Measurements from ENCODE around the gene MAP3K4. TPM values are rescaled to one million over a fixed set of nuclear protein-coding genes. Genes with fewer than 3 reads are reported as not detected.

The MAP3K4 gene
- total RNA-seq, 1 experiment from 2014 or later = 27.9 TPM

DNA sequence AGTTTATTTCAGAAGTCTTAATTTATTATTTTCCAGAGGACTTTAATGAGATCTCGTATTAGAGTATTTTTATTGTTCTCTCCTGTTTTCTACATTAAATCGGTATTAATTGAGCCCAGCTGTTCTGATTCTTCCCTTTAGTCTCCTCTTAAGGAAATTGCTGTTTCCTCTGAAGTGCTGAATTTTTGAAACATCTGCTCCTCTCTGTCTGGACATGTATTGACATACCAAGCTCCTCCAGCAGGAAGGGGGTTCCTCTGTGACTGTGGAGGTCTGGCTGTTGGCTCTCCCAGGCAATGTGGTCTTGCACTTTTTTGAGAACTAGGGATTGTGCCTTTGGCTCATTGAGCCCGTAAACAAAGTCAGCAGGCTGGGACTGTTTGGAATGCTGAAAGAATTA, 74.9 kb downstream of the MAP3K4 start:
- no peaks in the 10 kb centered on the region for H3K9me3 ChIP-seq (ENCODE audit: low read length)
- no peak overlapping the region for H3K9ac ChIP-seq (ENCODE audit: low read length)
- CTCF ChIA-PET = no interaction called here
- POLR2A ChIA-PET (ENCODE audit: unreplicated experiment) = no interaction called here
- no peak overlapping the region for H3K4me3 ChIP-seq (ENCODE audit: low read length)
- H3K4me2 ChIP-seq (ENCODE audit: low read length) = no peak overlapping the region
- no peaks in the 10 kb centered on the region for H3K9me2 ChIP-seq (replicated peaks; ENCODE audit: low read length)
- TF ChIP-seq EZH2phosphoT487 (IDR thresholded peaks at IDR 0.05; ENCODE audit: borderline replicate concordance, low read length) (no peak), EZH2 (IDR thresholded peaks at IDR 0.05; ENCODE audit: low read length, unreplicated experiment) (no peak)
- TF ChIP-seq, protein P1, sequence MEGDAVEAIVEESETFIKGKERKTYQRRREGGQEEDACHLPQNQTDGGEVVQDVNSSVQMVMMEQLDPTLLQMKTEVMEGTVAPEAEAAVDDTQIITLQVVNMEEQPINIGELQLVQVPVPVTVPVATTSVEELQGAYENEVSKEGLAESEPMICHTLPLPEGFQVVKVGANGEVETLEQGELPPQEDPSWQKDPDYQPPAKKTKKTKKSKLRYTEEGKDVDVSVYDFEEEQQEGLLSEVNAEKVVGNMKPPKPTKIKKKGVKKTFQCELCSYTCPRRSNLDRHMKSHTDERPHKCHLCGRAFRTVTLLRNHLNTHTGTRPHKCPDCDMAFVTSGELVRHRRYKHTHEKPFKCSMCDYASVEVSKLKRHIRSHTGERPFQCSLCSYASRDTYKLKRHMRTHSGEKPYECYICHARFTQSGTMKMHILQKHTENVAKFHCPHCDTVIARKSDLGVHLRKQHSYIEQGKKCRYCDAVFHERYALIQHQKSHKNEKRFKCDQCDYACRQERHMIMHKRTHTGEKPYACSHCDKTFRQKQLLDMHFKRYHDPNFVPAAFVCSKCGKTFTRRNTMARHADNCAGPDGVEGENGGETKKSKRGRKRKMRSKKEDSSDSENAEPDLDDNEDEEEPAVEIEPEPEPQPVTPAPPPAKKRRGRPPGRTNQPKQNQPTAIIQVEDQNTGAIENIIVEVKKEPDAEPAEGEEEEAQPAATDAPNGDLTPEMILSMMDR (conservative IDR thresholded peaks at IDR 0.05; ENCODE audit: low read depth, low read length) = no peak
- H3K27me3 ChIP-seq (ENCODE audit: low read length) = no peaks in the 10 kb centered on the region
- no peak overlapping the region for H2AFZ ChIP-seq (ENCODE audit: low read length)
- no peak overlapping the region for H3K27ac ChIP-seq (ENCODE audit: low read length)
- intact Hi-C loops (cut with micrococcal nuclease) = no loop called here
- no peaks in the 10 kb centered on the region; the same call in 1 of the 2 replicates for H3K36me3 ChIP-seq (ENCODE audit: low read depth, low read length)
- no TSS peak for BruUV-seq (replicated peaks)
- H4K20me1 ChIP-seq (ENCODE audit: low read length) = no peaks in the 10 kb centered on the region
- DNase-seq (no peak), ATAC-seq (no peak)
- peaks cover 32% of the 10 kb centered on the region; the same call in 1 of the 2 replicates for H3K79me2 ChIP-seq (ENCODE audit: low read length)
- H3K4me1 ChIP-seq (ENCODE audit: insufficient read depth, low read length) = no peaks in the 10 kb centered on the region
- no peaks in the 10 kb centered on the region for H3F3A ChIP-seq (ENCODE audit: low read length, unreplicated experiment)

DNA sequence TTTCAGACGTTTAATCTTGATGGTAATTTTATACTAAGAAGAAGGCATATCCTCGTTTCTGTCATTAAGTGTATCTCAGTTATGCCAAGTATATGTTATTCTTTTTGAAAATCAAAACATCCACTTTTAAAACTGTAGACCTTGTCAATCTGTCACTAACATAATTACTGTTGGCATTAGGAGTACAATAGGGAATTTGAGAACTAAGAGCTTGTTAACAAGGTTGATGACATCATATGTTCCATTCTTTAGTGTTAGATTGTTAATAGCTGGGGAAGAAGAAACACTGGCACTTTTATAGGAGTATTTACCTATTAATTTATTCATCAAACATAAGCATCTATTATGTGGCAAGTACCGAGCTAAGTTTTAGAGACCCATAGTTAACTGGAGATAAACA, 76.2 kb downstream of the MAP3K4 start:
- Histone ChIP-seq H3K27me3 (ENCODE audit: low read length) (no peaks in the 10 kb centered on the region), H2AFZ (ENCODE audit: low read length) (no peak overlapping the region), H3K36me3 (ENCODE audit: low read depth, low read length) (no peaks in the 10 kb centered on the region; the same call in 1 of the 2 replicates), H3K9me3 (ENCODE audit: low read length) (no peaks in the 10 kb centered on the region), H3K9ac (ENCODE audit: low read length) (no peak overlapping the region), H3K79me2 (ENCODE audit: low read length) (peaks cover 30% of the 10 kb centered on the region; the same call in 1 of the 2 replicates), H3K4me1 (ENCODE audit: insufficient read depth, low read length) (no peaks in the 10 kb centered on the region), H3F3A (ENCODE audit: low read length, unreplicated experiment) (no peaks in the 10 kb centered on the region), H3K27ac (ENCODE audit: low read length) (no peak overlapping the region), H3K4me3 (ENCODE audit: low read length) (no peak overlapping the region), H4K20me1 (ENCODE audit: low read length) (no peaks in the 10 kb centered on the region), H3K9me2 (replicated peaks; ENCODE audit: low read length) (no peaks in the 10 kb centered on the region), H3K4me2 (ENCODE audit: low read length) (no peak overlapping the region)
- POLR2A ChIA-PET (ENCODE audit: unreplicated experiment) = interaction anchor here (0.6 kb wide), 1 partner anchor 20 kb away, joined by 9 read pairs; no protein-coding TSS in a partner anchor
- BruUV-seq (replicated peaks) = no TSS peak
- CTCF ChIA-PET = no interaction called here
- DNase-seq = no peak
- intact Hi-C loops (cut with micrococcal nuclease) = no loop called here
- TF ChIP-seq, protein P1 (conservative IDR thresholded peaks at IDR 0.05; ENCODE audit: low read depth, low read length) = no peak
- no peak for TF ChIP-seq EZH2 (IDR thresholded peaks at IDR 0.05; ENCODE audit: low read length, unreplicated experiment)
- no peak for TF ChIP-seq EZH2phosphoT487 (IDR thresholded peaks at IDR 0.05; ENCODE audit: borderline replicate concordance, low read length)
- no peak for ATAC-seq

DNA sequence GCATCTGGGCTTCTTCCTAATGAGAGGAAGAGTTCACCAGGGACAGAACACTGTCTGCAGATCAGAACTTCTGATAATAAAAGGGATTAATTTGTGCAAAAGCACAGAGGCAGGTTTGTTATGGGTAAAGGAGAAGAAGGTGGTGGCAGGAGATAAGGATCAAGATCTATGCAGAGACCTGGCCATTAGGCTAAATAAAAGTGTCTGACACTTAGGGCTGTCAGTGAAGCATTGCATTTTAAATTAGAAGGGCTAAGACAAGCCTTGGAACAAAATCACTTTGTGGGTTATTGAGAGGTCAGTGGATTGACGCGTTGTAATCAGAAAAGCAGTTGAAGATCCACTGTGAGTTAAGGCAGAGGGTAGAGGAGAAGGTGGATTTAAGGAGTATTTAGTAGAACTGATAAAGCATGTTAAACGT, 76.8 kb downstream of the MAP3K4 start:
- Histone ChIP-seq H2AFZ (ENCODE audit: low read length) (no peak overlapping the region), H3K4me3 (ENCODE audit: low read length) (no peak overlapping the region), H3K9me2 (replicated peaks; ENCODE audit: low read length) (no peaks in the 10 kb centered on the region), H3F3A (ENCODE audit: low read length, unreplicated experiment) (no peaks in the 10 kb centered on the region), H3K4me2 (ENCODE audit: low read length) (no peak overlapping the region), H3K27me3 (ENCODE audit: low read length) (no peaks in the 10 kb centered on the region), H3K4me1 (ENCODE audit: insufficient read depth, low read length) (no peaks in the 10 kb centered on the region), H3K9me3 (ENCODE audit: low read length) (no peaks in the 10 kb centered on the region), H3K27ac (ENCODE audit: low read length) (no peak overlapping the region), H3K36me3 (ENCODE audit: low read depth, low read length) (no peaks in the 10 kb centered on the region; the same call in 1 of the 2 replicates), H3K9ac (ENCODE audit: low read length) (no peak overlapping the region), H3K79me2 (ENCODE audit: low read length) (peaks cover 28% of the 10 kb centered on the region; the same call in 1 of the 2 replicates), H4K20me1 (ENCODE audit: low read length) (no peaks in the 10 kb centered on the region)
- no peak for TF ChIP-seq EZH2phosphoT487 (IDR thresholded peaks at IDR 0.05; ENCODE audit: borderline replicate concordance, low read length)
- TF ChIP-seq EZH2 (IDR thresholded peaks at IDR 0.05; ENCODE audit: low read length, unreplicated experiment) = no peak
- TF ChIP-seq, protein P1 (conservative IDR thresholded peaks at IDR 0.05; ENCODE audit: low read depth, low read length) = no peak
- ATAC-seq (no peak), DNase-seq (no peak)
- no TSS peak for BruUV-seq (replicated peaks)
- intact Hi-C loops (cut with micrococcal nuclease) = no loop called here
- CTCF ChIA-PET = no interaction called here
- POLR2A ChIA-PET (ENCODE audit: unreplicated experiment) = no interaction called here
